Amniotic epithelial cell (primary cell): ENCODE data around the gene SAMD4A.
"Not testable (repeated sequence)": the region's sequence is repeated elsewhere in the genome, so short reads cannot be mapped to it uniquely, and the experiment has no call there.

Experiments
- DNase-seq: peaks from one replicate; pipeline ENCODE4 v3.0.0-alpha.2; 2010; ENCODE audit warnings: low read depth

Gene SAMD4A

GRCh38 chr14:54734966-54735365 lies 168.0 kb downstream of the SAMD4A start:
- DNase-seq = no peak

- no peak for DNase-seq
Observed at GRCh38 chr14:54735424-54735823, 168.5 kb downstream of the SAMD4A start.

GRCh38 chr14:54737132-54737711 lies 170.3 kb downstream of the SAMD4A start:
- peak; percentile 80 for DNase-seq

- DNase-seq = no peak
Observed at GRCh38 chr14:54738009-54738408, 171.1 kb downstream of the SAMD4A start.

- DNase-seq = no peak
Observed at GRCh38 chr14:54739514-54739913, 172.6 kb downstream of the SAMD4A start.

GRCh38 chr14:54742492-54743350 lies 175.8 kb downstream of the SAMD4A start:
- DNase-seq = no peak

GRCh38 chr14:54743382-54743781 lies 176.5 kb downstream of the SAMD4A start:
- no peak for DNase-seq

- DNase-seq = no peak
Observed at GRCh38 chr14:54746019-54746418, 179.1 kb downstream of the SAMD4A start.

GRCh38 chr14:54747616-54748015 lies 180.7 kb downstream of the SAMD4A start:
- peak; percentile 54 for DNase-seq

- DNase-seq = no peak
Observed at GRCh38 chr14:54749180-54749579, 182.3 kb downstream of the SAMD4A start.

- DNase-seq = no peak
Observed at GRCh38 chr14:54749727-54750126, 182.8 kb downstream of the SAMD4A start.

- DNase-seq = peak; percentile 70
Observed at GRCh38 chr14:54752611-54753010, 185.7 kb downstream of the SAMD4A start.

- DNase-seq = not testable (repeated sequence)
Observed at GRCh38 chr14:54753396-54753795, 186.5 kb downstream of the SAMD4A start.

GRCh38 chr14:54754116-54754622 lies 187.2 kb downstream of the SAMD4A start:
- no peak for DNase-seq

GRCh38 chr14:54754623-54755386 lies 187.9 kb downstream of the SAMD4A start:
- no peak for DNase-seq

GRCh38 chr14:54756656-54757392 lies 189.9 kb downstream of the SAMD4A start:
- no peak for DNase-seq

GRCh38 chr14:54758041-54758440 lies 191.1 kb downstream of the SAMD4A start:
- DNase-seq = no peak

GRCh38 chr14:54759982-54760585 lies 193.2 kb downstream of the SAMD4A start:
- DNase-seq = no peak

- no peak for DNase-seq
Observed at GRCh38 chr14:54760866-54761575, 194.1 kb downstream of the SAMD4A start.

GRCh38 chr14:54761835-54762234 lies 194.9 kb downstream of the SAMD4A start:
- no peak for DNase-seq

GRCh38 chr14:54762296-54762695 lies 195.4 kb downstream of the SAMD4A start:
- peak; percentile 43 for DNase-seq
